Common myeloid progenitor, CD34-positive (primary cell): ENCODE measurements around the gene CYP39A1.

Experiments used
- CTCF ChIA-PET: fragments of 350-600 bp; sonication (Branson Sonifier 250); formaldehyde crosslinking; loops from one replicate; lab custom pipeline; 2021; ENCODE audit warnings: antibody characterized with exemption; lab: Charles Lee
- POLR2A ChIA-PET: fragments of 350-600 bp; sonication (Branson Sonifier 250); formaldehyde crosslinking; loops from one replicate; lab custom pipeline; 2021; ENCODE audit warnings: antibody characterized with exemption; lab: Charles Lee
- DNase-seq, 3 donors: peaks; one replicate each; pipeline versions ENCODE4 v3.0.0 to v3.0.0-alpha.2; 2013
- H3K27ac ChIP-seq, 2 experiments: 1 replicate in 1 of 2; 2 replicates in 1 of 2; pipeline ENCODE4 v1.7.0; 2013; ENCODE audit warnings: inconsistent platforms in 2 of 2, low read length in 2 of 2, mild to moderate bottlenecking in 2 of 2, low read depth in 1 of 2, moderate library complexity in 1 of 2; ENCODE audit not compliant: severe bottlenecking in 2 of 2, insufficient read depth in 1 of 2, poor library complexity in 1 of 2
- H3K27me3 ChIP-seq, 5 experiments: replicated peaks in 2 of 5; 1 replicate in 3 of 5; 2 replicates in 2 of 5; pipeline versions ENCODE4 v1.6.1 to v1.7.0; 2013; ENCODE audit warnings: low read length in 4 of 5, mild to moderate bottlenecking in 2 of 5, moderate library complexity in 2 of 5, inconsistent platforms in 1 of 5; ENCODE audit not compliant: insufficient read depth in 5 of 5, control insufficient read depth in 4 of 5
- H3K36me3 ChIP-seq, 4 experiments: 1 replicate in 2 of 4; 2 replicates in 2 of 4; pipeline versions ENCODE4 v1.6.1 to v1.7.0; 2013; ENCODE audit warnings: low read length in 3 of 4, control low read depth in 1 of 4, mild to moderate bottlenecking in 1 of 4; ENCODE audit not compliant: control insufficient read depth in 4 of 4, insufficient read depth in 4 of 4
- H3K4me1 ChIP-seq, 4 experiments: 1 replicate in 3 of 4; 2 replicates in 1 of 4; pipeline versions ENCODE4 v1.6.1 to v1.7.1; 2013; ENCODE audit warnings: low read length in 3 of 4, mild to moderate bottlenecking in 3 of 4, control low read depth in 1 of 4, inconsistent platforms in 1 of 4, moderate library complexity in 1 of 4; ENCODE audit not compliant: control insufficient read depth in 4 of 4, insufficient read depth in 4 of 4; ENCODE audit errors: control extremely low read depth in 1 of 4
- H3K4me3 ChIP-seq, 7 experiments: 1 replicate in 4 of 7; 2 replicates in 3 of 7; pipeline versions ENCODE4 v1.5.1 to v1.7.0; 2013; ENCODE audit warnings: mild to moderate bottlenecking in 7 of 7, low read length in 6 of 7, moderate library complexity in 6 of 7, inconsistent platforms in 2 of 7, low read depth in 2 of 7, control low read depth in 1 of 7; ENCODE audit not compliant: insufficient read depth in 4 of 7, control insufficient read depth in 1 of 7; ENCODE audit errors: extremely low read depth in 1 of 7
- H3K9me3 ChIP-seq, 5 experiments: 1 replicate in 4 of 5; 2 replicates in 1 of 5; pipeline versions ENCODE4 v1.6.1 to v1.7.1; 2013; ENCODE audit warnings: low read length in 4 of 5, mild to moderate bottlenecking in 2 of 5, inconsistent platforms in 1 of 5, low read depth in 1 of 5, moderate library complexity in 1 of 5; ENCODE audit not compliant: control insufficient read depth in 4 of 5, insufficient read depth in 2 of 5; ENCODE audit errors: control extremely low read depth in 1 of 5
- WGBS: methylation state at CpG from one replicate; pipeline ENCODE4 v1.1.5; 2013; ENCODE audit not compliant: insufficient coverage; 5-methylcytosine and 5-hydroxymethylcytosine counted together

CYP39A1 gene

GRCh38 chr6:46667377-46667776 lies 14.8 kb upstream of the CYP39A1 start:
- H3K27ac ChIP-seq = no peak overlapping the region
- H3K4me1 ChIP-seq = no peaks in the 10 kb centered on the region
- no peak overlapping the region for H3K4me3 ChIP-seq
- 100% methylated on average over 2 of the region's 2 CpGs for WGBS
- ChIA-PET CTCF (no interaction called here), POLR2A (no interaction called here)
- peaks cover 0 to 10% (median 0%) of the 10 kb centered on the region in 4 experiments for H3K36me3 ChIP-seq
- no peaks in the 10 kb centered on the region for H3K9me3 ChIP-seq
- DNase-seq = no peak
- H3K27me3 ChIP-seq = no peaks in the 10 kb centered on the region

- no peak for DNase-seq
- Histone ChIP-seq H3K27me3 (no peaks in the 10 kb centered on the region), H3K4me3 (no peak overlapping the region), H3K9me3 (no peaks in the 10 kb centered on the region), H3K36me3 (no peaks in the 10 kb centered on the region), H3K27ac (no peak overlapping the region), H3K4me1 (no peaks in the 10 kb centered on the region)
- POLR2A ChIA-PET = interaction anchor here (0.7 kb wide), 1 partner anchor 480 kb away, joined by 5 read pairs; no protein-coding TSS in a partner anchor
- CTCF ChIA-PET = no interaction called here
- WGBS = 100% methylated on average over 1 of the region's 2 CpGs
These were observed 8.9 kb upstream of the CYP39A1 start for GRCh38 chr6:46661483-46661882.

GRCh38 chr6:46657642-46658041 lies 5.0 kb upstream of the CYP39A1 start:
- ChIA-PET CTCF (no interaction called here), POLR2A (no interaction called here)
- no peak overlapping the region for H3K27ac ChIP-seq
- H3K4me1 ChIP-seq = peaks cover 0 to 10% (median 8%) of the 10 kb centered on the region in 4 experiments
- no peak overlapping the region for H3K4me3 ChIP-seq
- no peak for DNase-seq
- peaks cover 0 to 4% (median 0%) of the 10 kb centered on the region in 5 experiments for H3K27me3 ChIP-seq
- no peaks in the 10 kb centered on the region for H3K9me3 ChIP-seq
- no peaks in the 10 kb centered on the region for H3K36me3 ChIP-seq

GRCh38 chr6:46655803-46656202 lies 3.2 kb upstream of the CYP39A1 start:
- 88% methylated on average over 4 of the region's 6 CpGs for WGBS
- H3K36me3 ChIP-seq = no peaks in the 10 kb centered on the region
- no peak overlapping the region for H3K27ac ChIP-seq
- H3K27me3 ChIP-seq = peaks cover 0 to 4% (median 0%) of the 10 kb centered on the region in 5 experiments
- H3K9me3 ChIP-seq = no peaks in the 10 kb centered on the region
- CTCF ChIA-PET = interaction anchor here (1.1 kb wide), 1 partner anchor 78 kb away, joined by 3 read pairs; no protein-coding TSS in a partner anchor
- POLR2A ChIA-PET = no interaction called here
- DNase-seq = peak in 1 of 3 donors; percentile 19
- no peak overlapping the region for H3K4me3 ChIP-seq
- H3K4me1 ChIP-seq = peaks cover 5 to 15% (median 13%) of the 10 kb centered on the region in 4 experiments

- Histone ChIP-seq H3K4me3 (peak overlapping the region; percentile 68 to 95 (median 91)), H3K9me3 (no peaks in the 10 kb centered on the region), H3K27me3 (peaks cover 0 to 6% (median 0%) of the 10 kb centered on the region in 5 experiments), H3K27ac (no peak overlapping the region), H3K36me3 (no peaks in the 10 kb centered on the region), H3K4me1 (peaks cover 5 to 15% (median 13%) of the 10 kb centered on the region in 4 experiments)
- WGBS = 0% methylated on average over 5 of the region's 10 CpGs
- ChIA-PET CTCF (interaction anchor here (0.5 kb wide), 1 partner anchor 1058 kb away, joined by 3 read pairs; no protein-coding TSS in a partner anchor), POLR2A (no interaction called here)
- DNase-seq = no peak
These were observed 999 bp upstream of the CYP39A1 start for GRCh38 chr6:46653439-46654195.

- peak overlapping the region; percentile 68 to 95 (median 91) for H3K4me3 ChIP-seq
- CTCF ChIA-PET = no interaction called here
- H3K27ac ChIP-seq = no peak overlapping the region
These were observed 401 bp downstream of the CYP39A1 start for GRCh38 chr6:46652232-46652602.

GRCh38 chr6:46651816-46652215 lies 802 bp downstream of the CYP39A1 start:
- H3K36me3 ChIP-seq = no peaks in the 10 kb centered on the region
- peak overlapping the region in 5 of 7 experiments; percentile 80 to 95 (median 91) for H3K4me3 ChIP-seq
- no peaks in the 10 kb centered on the region for H3K9me3 ChIP-seq
- DNase-seq = peak in 1 of 3 donors; percentile 6
- H3K4me1 ChIP-seq = peaks cover 5 to 15% (median 13%) of the 10 kb centered on the region in 4 experiments
- ChIA-PET CTCF (no interaction called here), POLR2A (no interaction called here)
- H3K27ac ChIP-seq = no peak overlapping the region
- H3K27me3 ChIP-seq = peaks cover 0 to 6% (median 0%) of the 10 kb centered on the region in 5 experiments
- 76% methylated on average over 4 of the region's 8 CpGs for WGBS

More at GRCh38 chr6:46652232-46652602, 401 bp downstream of the CYP39A1 start:
- DNase-seq = peak in 2 of 3 donors; percentile 37 to 45
- 4% methylated on average over 5 of the region's 6 CpGs for WGBS
- POLR2A ChIA-PET = no interaction called here
- Histone ChIP-seq H3K9me3 (no peaks in the 10 kb centered on the region), H3K36me3 (no peaks in the 10 kb centered on the region), H3K4me1 (peaks cover 5 to 15% (median 13%) of the 10 kb centered on the region in 4 experiments), H3K27me3 (peaks cover 0 to 6% (median 0%) of the 10 kb centered on the region in 5 experiments)
